ENCODE data around the gene METRN.

METRN gene

DNA sequence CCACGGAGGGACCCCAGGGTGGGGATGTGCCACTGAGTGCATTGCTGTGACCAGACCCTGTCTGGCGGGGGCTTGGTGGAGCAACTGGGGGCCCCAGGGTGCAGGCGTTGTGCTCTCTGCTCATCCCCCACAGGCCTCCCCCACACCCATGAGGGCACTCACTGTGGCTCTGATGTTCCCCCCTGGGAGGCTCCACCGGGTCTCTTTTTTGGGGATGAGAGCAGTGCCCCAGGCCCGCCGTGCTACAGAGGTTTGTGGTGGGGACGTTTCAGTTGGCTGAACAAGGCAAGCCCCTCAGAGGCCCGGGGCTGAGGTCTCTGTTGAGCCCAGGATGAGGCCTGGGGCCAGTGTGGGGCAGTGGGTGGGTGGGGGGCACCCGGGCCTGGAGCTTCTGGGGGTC lies 8.8 kb downstream of the METRN start:
- no peak for DNase-seq (ENCODE audit: low spot score)

DNA sequence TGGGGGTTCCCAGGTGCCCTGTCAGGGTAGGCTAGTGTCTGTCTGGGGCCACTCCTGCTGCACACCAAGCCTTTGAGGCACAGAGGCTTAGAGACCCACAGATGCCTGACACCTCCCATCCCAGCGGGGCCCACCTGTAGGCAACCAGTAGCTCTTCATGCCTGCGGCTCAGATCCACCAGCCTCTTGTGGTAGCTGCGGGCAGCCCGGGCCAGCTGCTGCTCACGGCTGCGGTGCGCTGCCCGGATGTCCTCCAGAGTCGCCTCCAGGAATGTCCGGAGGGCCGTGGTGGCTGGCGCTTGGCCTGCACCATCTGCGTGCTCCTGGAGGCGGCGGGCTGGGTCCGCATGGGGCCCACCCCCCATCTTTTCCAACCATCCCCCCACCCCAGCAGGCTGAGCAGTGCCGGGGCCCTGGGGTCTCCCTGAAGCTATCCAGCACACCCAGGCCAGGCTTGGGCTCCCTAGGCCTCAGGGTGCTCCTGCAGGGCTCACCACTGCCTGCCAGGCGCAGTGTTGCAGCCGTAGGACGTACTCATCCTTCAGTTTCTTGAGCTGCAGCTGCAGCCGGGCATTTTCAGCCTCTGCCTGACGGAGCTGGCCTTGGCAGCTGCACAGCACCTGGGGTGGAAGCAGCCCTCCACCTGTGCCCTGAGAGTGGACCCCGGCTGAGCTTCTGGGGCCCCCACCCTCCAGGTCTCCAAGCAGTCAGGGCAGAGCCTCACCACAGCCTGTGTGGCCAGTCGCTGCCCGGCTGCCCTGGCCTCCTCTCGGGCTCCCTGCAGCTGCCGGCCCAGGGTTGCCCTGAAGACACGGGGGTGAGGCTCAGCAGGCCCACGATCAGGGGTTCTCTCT lies 9.5 kb downstream of the METRN start:
- no peak for DNase-seq (ENCODE audit: low spot score)

DNA sequence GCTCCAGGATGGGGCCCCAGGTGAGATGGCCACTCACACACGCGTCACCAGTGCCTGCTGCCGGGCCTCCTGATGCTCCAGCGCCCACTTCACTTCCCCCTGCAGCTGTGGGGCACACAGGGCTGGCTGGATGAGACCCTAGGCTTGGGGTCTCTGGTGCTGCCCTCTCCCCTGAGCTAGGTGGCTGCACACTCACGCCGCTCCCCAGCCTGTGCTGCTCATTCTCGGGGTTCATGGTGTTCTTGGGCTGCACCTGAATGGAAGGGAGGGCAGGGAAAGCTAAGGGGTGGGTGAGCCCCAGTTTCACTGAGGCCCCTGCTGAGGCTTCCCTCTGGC lies 10.1 kb downstream of the METRN start:
- no peak for DNase-seq (ENCODE audit: low spot score)

GRCh38 chr16:725463-726187 lies 10.7 kb downstream of the METRN start:
- no peak for DNase-seq (ENCODE audit: low spot score)

DNA sequence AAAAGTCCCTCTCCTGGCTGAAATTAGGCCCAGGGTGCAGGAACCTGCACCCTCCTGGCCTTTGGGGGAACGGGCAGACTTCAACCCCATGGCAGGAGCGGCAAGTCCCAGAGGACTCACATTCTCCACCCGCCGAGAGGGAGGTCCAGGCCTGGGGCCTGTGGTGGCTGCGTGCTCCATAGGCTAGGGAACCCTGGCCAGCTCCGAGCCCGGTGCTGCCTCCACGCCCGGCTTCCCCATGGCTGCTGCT lies 11.2 kb downstream of the METRN start:
- no peak for DNase-seq (ENCODE audit: low spot score)

DNA sequence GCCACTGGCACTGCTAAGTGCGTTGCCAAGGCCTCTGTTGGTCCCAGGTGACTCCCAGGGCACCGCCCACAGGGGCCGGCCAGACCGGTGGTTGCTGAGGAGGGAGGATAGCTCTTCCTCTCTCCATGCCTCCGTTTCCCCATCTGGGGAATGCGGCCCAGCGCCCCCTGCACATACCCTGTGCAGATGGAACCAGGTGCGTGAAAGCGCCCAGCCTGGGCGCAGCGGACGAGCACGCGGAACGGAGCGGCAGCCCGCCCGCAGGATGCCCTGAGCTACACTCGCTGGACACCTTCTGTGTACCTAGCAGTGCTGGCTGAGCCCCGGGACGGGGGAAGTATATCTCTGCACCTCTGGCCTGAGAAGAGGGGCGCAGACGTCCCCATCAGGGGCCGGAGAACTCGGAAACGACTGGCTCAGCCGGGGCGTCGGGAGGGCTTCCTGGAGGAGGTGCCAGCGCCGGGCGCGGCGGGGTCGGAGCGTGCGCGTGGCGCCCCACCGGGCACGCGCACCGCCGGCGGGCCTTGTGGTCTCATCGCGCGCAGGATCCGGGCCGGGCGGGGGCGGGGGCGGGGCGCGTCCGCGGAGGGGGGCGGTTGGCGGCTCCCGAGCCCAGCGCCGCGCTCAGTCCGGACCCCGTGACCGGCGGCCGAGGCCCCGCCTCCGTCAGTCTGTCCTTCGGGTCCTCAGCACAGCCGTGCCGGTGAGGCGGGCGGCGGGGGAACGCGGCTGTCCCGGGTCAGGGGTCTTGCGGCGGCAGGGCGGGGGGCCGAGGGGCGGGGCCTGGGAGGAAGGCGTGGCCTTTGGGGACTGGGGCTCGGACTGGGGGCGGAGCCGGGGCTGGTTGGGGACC lies 11.7 kb downstream of the METRN start, which contains the start of the genes CCDC78 and HAGHL:
CCDC78 (minus strand) TSS at position 6 of the 853 bp plus-strand sequence. CDS start 76 bp downstream, outside the sequence.
HAGHL (plus strand) TSS at position 669 of the 853 bp plus-strand sequence. CDS start 404 bp downstream, outside the sequence.
- peak; percentile 57 for DNase-seq (ENCODE audit: low spot score)

GRCh38 chr16:727291-727977 lies 12.5 kb downstream of the METRN start:
- no peak for DNase-seq (ENCODE audit: low spot score)

GRCh38 chr16:728131-728889 lies 13.4 kb downstream of the METRN start:
- peak; percentile 50 for DNase-seq (ENCODE audit: low spot score)

- no peak for DNase-seq (ENCODE audit: low spot score)
Measured at GRCh38 chr16:728890-729744, 14.2 kb downstream of the METRN start.

DNA sequence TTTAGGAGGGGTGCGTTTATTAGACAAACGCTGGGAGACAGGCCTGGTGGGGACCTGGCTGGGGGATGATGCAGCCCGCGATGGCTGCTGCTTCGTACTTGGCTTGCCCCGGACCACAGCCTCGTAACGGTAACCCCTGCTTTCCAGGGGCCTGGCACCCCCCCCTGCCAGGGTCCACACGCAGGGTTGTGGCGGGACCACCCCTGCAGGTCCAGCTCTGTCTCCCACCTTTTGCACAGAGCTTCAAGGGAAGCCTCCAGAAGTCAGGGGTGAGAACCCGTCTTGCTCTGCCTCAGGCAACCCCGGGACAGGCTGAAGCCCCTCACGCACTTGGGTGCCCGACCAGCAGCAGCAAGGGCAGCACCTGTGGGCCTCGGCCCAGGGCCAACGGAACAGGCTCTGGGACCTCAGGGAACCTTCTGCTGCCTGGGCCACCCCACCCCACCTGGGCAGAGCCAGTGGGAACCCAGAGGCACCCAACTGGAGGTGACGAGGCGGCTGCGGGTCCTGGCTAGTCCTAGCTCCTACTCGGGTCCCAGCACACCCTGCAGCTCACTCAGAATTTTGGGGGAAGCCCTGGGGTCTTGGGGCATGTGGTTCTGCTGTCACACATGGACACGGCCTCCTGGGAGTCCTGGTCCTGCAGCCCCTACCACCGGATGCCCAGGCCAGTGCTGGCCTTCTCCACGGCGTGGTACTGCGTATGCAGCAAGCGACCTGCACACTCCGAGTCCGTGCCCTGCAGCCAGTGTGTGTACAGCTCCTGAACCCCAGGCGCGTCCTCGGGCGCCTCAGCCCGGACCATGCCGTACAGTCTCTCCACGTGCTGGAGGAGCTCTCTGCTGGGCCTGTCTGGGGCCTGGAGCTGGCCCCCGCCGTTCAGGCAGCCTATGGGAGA lies 15.1 kb downstream of the METRN start:
- no peak for DNase-seq (ENCODE audit: low spot score)

DNA sequence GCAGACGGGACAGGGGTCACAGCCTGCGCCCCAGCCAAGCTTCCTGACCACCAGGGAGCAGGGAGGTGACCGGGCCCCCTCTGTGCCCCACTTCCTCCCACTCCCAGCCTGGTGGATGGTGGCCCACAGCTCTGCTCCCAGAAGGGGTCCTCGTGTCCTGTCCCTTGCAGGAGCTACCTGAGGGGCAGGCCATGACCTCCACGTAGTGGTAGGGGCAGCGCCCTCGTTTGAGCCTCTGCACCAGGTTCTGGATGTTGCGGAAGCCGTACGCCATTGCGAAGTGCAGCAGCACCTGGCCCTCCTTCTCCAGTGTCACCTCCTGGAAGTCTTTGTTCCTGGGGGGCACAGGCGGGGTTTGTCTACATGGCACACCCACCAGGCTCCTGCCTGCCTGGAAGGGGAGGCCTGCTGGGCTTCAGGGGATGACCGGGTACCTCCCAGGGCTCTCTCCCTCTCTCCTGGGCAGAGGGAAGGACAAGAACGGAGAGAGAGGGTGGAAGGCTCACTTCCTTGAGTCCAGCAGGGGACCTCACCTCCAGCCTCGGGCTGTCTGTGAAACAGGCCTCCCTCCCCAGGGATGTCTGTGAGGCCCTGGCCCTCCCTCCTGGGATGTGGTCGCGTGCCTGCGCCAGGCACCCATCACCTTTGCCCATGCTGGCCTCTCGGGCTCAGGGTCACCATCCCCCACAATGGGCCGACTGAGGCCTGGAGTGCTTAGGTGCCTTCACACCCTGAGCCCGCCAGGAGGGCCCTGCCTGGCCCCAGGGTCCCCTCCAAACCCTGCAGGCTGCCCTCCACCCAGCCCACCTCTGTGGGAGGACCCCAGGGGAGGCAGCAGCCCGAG lies 16.0 kb downstream of the METRN start:
- no peak for DNase-seq (ENCODE audit: low spot score)

GRCh38 chr16:732332-732731 lies 17.4 kb downstream of the METRN start:
- DNase-seq (ENCODE audit: low spot score) = no peak

DNA sequence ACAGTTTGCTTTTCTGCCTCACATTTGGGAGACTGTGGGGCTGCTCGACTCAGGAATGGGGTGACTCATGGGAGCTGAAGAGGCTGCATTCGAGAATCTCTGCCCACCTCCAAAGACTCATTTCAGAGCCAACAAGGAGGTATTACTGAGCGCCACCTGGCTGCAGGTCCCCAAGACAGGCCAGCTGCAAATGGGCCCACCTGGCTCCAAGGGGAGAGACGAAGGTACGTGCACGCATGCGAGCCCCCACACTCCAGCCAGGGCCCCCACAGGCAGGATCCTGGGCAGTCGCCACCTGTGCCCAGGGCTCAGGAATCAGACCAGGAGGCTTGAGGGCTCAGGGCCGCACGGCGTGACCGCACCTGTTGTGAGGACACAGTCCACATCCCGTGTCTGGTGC lies 18.0 kb downstream of the METRN start:
- DNase-seq (ENCODE audit: low spot score) = no peak

GRCh38 chr16:733382-734207 lies 18.7 kb downstream of the METRN start:
- no peak for DNase-seq (ENCODE audit: low spot score)

- no peak for DNase-seq (ENCODE audit: low spot score)
Measured at GRCh38 chr16:734208-734980, 19.5 kb downstream of the METRN start.

Measured in CD4-positive, alpha-beta T cell treated with Interleukin-15 for 4 hours (primary cell).